OCI-M1 (cell line): ENCODE results near the gene SERPINA9.
"Not testable (repeated sequence)": the region's sequence is repeated elsewhere in the genome, so short reads cannot be mapped to it uniquely, and the experiment has no call there.

Experiments used
- DNase-seq: peaks from one replicate; lab custom pipeline; 2025; lab: John Stamatoyannopoulos, UW

The SERPINA9 gene

DNA sequence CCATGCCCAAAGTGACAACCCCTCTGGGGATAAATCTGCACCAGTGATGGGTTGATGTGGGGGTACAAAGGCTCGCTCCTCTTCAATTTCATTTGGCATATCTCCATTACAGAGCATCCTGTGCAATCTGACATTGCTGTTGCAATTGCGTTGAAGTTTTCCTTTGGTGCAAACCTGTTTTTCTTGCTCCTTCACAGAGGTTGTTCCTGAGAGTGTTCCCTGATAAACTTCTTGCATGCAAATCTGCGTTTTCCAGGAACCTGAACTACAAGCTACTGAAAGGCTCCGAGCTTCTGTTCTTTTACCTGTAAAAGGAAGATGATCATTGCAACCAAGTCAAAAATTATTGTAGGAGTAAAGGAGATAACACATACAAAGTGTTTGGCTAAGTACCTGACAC lies 49.5 kb downstream of the SERPINA9 start:
- DNase-seq = no peak

DNA sequence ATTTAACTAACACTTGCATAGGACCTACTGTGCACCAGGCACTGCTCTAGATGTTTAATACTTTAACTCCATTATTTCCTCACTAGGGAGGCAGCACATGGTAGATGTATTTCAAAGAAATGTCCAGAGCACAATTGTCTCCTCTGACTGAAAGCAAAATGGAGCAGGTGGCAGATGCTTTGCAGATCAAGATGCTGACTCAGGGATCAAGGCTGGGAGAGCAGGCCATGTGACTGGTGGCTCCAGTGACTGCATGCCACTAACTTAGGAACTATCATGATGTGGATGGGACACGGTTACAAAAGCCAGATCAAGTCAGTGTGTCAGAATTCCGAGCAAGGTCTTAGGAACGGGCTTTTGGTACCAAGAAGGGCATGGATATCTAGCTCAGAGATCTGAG lies 51.6 kb downstream of the SERPINA9 start:
- DNase-seq = no peak

DNA sequence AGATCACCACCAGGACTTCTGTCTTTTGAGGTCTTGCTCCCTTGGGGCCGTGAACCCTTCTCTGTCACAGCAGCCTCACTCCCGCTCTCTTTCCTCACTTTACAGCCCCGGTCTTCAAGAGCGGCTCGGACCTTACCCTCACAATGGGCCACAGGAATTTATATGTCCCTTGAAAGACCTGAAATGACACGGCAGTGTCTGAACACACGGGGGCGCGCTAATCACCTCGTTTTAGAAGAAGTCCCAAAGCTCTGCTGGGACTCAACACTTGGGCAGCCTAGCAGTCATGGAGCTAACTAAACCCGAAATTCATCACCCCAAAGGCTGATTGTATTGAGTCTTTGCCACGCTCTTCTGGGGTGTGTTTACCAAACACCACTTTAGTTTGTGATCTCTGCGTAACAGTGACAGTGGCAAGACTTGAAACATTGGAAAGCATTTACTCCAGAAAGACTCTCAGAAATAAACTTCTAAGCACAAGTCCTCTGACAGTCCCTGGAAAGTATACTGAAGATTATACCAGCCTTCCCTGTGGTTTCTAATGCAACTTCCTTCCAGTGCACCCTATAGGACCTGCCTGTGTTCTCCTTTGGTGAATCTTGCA lies 52.4 kb downstream of the SERPINA9 start:
- peak; percentile 65 for DNase-seq

DNA sequence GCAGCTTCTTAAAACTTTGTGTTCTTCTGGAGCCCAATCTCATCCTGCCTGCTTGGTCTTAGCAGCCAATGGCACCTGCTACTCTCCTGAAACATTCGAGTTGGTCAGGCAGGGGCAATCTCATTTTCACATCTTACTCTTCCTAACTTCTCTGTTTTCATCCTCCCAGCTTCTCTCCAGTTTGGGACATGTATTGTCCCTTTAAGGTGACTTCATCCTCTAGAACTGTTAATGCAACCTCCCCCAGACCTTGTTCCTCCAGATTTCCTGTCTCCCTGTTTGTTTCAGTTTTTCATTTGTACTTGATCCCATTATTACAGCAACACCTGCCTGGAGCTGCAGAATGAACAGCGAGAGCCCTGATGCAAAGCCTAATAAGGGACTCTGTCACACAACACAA lies 54.7 kb downstream of the SERPINA9 start:
- DNase-seq = no peak

DNA sequence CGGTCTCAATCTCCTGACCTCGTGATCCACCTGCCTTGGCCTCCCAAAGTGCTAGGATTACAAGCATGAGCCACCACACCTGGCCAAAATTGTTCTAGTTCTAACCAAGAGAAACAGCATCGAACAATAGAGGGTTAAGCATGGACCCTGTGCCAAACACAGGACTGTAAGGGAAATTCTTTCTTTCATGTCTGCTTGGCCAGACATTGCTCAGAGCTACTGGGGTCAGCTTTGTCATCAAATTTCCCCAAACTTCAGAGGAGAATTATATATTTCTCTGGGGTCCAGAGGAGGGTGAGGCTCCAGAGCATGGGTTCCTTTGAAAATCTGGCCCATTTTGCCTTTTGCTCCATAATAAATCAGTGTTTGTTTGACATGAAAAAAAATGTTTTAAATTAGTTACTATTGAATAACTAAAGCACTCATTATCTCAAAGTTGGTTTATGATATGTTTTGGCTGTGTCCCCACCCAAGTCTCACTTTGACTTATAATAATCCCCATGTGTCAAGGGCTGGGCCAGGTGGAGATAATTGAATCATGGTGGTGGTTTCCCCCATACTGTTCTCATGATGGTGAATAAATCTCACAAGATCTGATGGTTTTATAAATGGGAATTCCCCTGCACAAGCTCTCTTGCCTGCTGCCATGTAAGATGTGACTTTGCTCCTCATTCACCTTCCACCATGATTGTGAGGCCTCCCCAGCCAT lies 58.3 kb downstream of the SERPINA9 start:
- not testable (repeated sequence) for DNase-seq
